Measurements from ENCODE around the gene CHAT. TPM values are rescaled to one million over a fixed set of nuclear protein-coding genes. Genes with fewer than 3 reads are reported as not detected.

CHAT gene
- total and polyA plus RNA-seq, 2 of the 13 experiments (the other 11 are each of a cell fraction or from before 2014, with no cell fraction given), result not detected

DNA sequence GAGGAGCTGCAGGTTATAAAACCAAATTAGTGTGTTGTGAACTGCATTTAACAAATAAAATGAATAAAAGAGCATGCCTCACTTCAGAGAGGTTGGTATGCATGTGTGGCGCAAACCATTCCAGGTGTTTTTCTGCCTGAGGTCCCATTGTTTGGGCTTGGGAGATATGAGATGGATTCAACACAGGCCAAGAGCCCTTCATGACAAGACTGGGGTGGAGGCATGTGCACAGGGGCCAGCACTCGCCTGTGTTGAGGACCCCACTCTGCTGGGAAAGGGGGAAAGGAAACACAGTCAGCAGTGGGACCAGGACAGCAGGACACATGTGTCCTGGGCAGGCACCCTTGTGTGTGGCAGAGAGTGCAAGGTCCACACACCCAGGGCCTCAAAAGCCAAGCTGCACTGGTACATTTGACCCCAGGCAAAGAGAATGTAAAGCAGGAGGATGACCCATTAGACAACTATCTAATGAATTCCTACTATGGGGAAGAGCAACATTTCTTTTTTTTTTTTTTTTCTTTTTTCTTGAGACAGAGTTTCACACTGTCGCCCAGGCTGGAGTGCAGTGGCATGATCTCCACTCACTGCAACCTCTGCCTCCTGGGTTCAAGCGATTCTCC lies 12.9 kb upstream of the CHAT start:
- ChIA-PET CTCF (ENCODE audit: low intra/inter-chr PET ratio, low total read pairs) (no interaction called here), POLR2A (no interaction called here)
- WGBS (ENCODE audit: low lambda C conversion rate), result 25% methylated on average over 4 of the region's 4 CpGs
- no peak overlapping the region for H3K4me2 ChIP-seq (ENCODE audit: low read depth, low read length)
- DNase-seq (ENCODE audit: low spot score) (no peak), FAIRE-seq (no peak), ATAC-seq (no peak)
- H3K9ac ChIP-seq (ENCODE audit: insufficient read depth, low read depth, low read length), result no peak overlapping the region
- TF ChIP-seq, protein P1, sequence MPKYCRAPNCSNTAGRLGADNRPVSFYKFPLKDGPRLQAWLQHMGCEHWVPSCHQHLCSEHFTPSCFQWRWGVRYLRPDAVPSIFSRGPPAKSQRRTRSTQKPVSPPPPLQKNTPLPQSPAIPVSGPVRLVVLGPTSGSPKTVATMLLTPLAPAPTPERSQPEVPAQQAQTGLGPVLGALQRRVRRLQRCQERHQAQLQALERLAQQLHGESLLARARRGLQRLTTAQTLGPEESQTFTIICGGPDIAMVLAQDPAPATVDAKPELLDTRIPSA (CRISPR knock-in tag; IDR thresholded peaks at IDR 0.05; ENCODE audit: borderline replicate concordance), result no peak
- TF ChIP-seq SAP130 (CRISPR knock-in tag; IDR thresholded peaks at IDR 0.05; ENCODE audit: low read depth), result no peak
- TF ChIP-seq, protein P2, sequence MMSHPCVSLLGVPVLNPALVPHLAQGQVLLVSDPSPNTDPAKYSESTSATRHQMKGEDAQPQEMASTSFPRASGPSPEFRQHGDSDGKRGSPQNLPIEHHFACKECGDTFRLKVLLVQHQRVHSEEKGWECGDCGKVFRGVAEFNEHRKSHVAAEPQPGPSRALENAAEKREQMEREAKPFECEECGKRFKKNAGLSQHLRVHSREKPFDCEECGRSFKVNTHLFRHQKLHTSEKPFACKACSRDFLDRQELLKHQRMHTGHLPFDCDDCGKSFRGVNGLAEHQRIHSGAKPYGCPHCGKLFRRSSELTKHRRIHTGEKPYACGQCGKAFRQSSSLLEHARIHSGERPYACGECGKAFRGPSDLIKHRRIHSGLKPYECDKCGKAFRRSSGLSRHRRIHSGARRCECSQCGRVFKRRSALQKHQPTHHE (CRISPR knock-in tag; IDR thresholded peaks at IDR 0.05; ENCODE audit: borderline replicate concordance), result no peak
- TF ChIP-seq, protein P3, sequence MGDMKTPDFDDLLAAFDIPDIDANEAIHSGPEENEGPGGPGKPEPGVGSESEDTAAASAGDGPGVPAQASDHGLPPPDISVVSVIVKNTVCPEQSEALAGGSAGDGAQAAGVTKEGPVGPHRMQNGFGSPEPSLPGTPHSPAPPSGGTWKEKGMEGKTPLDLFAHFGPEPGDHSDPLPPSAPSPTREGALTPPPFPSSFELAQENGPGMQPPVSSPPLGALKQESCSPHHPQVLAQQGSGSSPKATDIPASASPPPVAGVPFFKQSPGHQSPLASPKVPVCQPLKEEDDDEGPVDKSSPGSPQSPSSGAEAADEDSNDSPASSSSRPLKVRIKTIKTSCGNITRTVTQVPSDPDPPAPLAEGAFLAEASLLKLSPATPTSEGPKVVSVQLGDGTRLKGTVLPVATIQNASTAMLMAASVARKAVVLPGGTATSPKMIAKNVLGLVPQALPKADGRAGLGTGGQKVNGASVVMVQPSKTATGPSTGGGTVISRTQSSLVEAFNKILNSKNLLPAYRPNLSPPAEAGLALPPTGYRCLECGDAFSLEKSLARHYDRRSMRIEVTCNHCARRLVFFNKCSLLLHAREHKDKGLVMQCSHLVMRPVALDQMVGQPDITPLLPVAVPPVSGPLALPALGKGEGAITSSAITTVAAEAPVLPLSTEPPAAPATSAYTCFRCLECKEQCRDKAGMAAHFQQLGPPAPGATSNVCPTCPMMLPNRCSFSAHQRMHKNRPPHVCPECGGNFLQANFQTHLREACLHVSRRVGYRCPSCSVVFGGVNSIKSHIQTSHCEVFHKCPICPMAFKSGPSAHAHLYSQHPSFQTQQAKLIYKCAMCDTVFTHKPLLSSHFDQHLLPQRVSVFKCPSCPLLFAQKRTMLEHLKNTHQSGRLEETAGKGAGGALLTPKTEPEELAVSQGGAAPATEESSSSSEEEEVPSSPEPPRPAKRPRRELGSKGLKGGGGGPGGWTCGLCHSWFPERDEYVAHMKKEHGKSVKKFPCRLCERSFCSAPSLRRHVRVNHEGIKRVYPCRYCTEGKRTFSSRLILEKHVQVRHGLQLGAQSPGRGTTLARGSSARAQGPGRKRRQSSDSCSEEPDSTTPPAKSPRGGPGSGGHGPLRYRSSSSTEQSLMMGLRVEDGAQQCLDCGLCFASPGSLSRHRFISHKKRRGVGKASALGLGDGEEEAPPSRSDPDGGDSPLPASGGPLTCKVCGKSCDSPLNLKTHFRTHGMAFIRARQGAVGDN (CRISPR knock-in tag; IDR thresholded peaks at IDR 0.05), result no peak
- TF ChIP-seq ZNF766 (CRISPR knock-in tag; IDR thresholded peaks at IDR 0.05; ENCODE audit: borderline replicate concordance), result no peak
- TF ChIP-seq, protein P4, sequence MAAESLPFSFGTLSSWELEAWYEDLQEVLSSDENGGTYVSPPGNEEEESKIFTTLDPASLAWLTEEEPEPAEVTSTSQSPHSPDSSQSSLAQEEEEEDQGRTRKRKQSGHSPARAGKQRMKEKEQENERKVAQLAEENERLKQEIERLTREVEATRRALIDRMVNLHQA (CRISPR knock-in tag; IDR thresholded peaks at IDR 0.05), result no peak
- TF ChIP-seq ZNF446 (CRISPR knock-in tag; IDR thresholded peaks at IDR 0.05), result no peak
- BruUV-seq (replicated peaks), result no TSS peak
- no peak overlapping the region for H2AFZ ChIP-seq (ENCODE audit: low read length)
- in situ Hi-C loops (cut with HindIII; ENCODE audit: extremely low pct_ligation_motif_present, low pct_unique_long_range_greater_than_20kb) (no loop called here), intact Hi-C loops (cut with micrococcal nuclease; ENCODE audit: unreplicated experiment) (no loop called here)
- no peaks in the 10 kb centered on the region; the same call in 1 of the 2 replicates for H4K20me1 ChIP-seq (ENCODE audit: insufficient read depth, low read length)
- no peak overlapping the region for H3K27ac ChIP-seq (ENCODE audit: extremely low read length, insufficient read depth, low read length)
- no peak overlapping the region for H3K4me3 ChIP-seq (replicated peaks in 1 of 3; ENCODE audit: insufficient read depth in 1 of 3, low read depth in 2 of 3, low read length in 3 of 3)
- H3K79me2 ChIP-seq (ENCODE audit: insufficient read depth, low read length), result no peaks in the 10 kb centered on the region
- no peaks in the 10 kb centered on the region for H3K36me3 ChIP-seq (replicated peaks in 1 of 2; ENCODE audit: control insufficient read depth in 1 of 2, insufficient read depth in 2 of 2, low read length in 2 of 2)
- H3K27me3 ChIP-seq (ENCODE audit: control insufficient read depth in 1 of 2, insufficient read depth in 2 of 2, low read length in 2 of 2), result peaks cover 0 to 3% of the 10 kb centered on the region in 2 experiments; a peak in 2 of 5 replicates
- H3K9me3 ChIP-seq (ENCODE audit: low read length), result no peaks in the 10 kb centered on the region
- H3K4me1 ChIP-seq (ENCODE audit: insufficient read depth, low read length), result peaks cover 7% of the 10 kb centered on the region; the same call in 1 of the 2 replicates

Measured in HepG2 (cell line).